Vagina (tissue), 2 donors: Measurements from ENCODE around the gene PLIN5. TPM values are rescaled to one million over a fixed set of nuclear protein-coding genes. Genes with fewer than 3 reads are reported as not detected.

Experiments used
- DNase-seq, 2 donors: peaks; one replicate each; pipeline ENCODE4 v3.0.0-alpha.2; 2017; ENCODE audit errors: extremely low spot score in 2 of 2
- H3K27ac ChIP-seq: fragments of 200-600 bp; sonication (generic); one replicate; pipeline ENCODE4 v1.5.1; 2019
- H3K27me3 ChIP-seq: fragments of 200-600 bp; sonication (generic); one replicate; pipeline ENCODE4 v1.5.1; 2019
- H3K36me3 ChIP-seq, 2 donors: fragments of 200-600 bp; sonication (generic); one replicate each; pipeline ENCODE4 v1.5.1; 2017 to 2019
- H3K4me1 ChIP-seq: fragments of 200-600 bp; sonication (generic); one replicate; pipeline ENCODE4 v1.5.1; 2019
- H3K4me3 ChIP-seq, 2 donors: fragments of 200-600 bp; sonication (generic); 1 replicate in 1 of 2; 2 replicates in 1 of 2; pipeline ENCODE4 v1.5.1; 2016 to 2019
- H3K9me3 ChIP-seq: fragments of 200-600 bp; sonication (generic); one replicate; pipeline ENCODE4 v1.5.1; 2019
- POLR2A ChIP-seq, 2 donors: fragments of 450-650 bp; IDR thresholded peaks; one replicate each; pipeline ENCODE4 v1.6.1; 2017; ENCODE audit warnings: antibody characterized with exemption in 2 of 2, mild to moderate bottlenecking in 2 of 2, moderate library complexity in 2 of 2
- POLR2AphosphoS5 ChIP-seq, 2 donors: sonication (generic); formaldehyde crosslinking; IDR thresholded peaks; one replicate each; pipeline ENCODE4 v1.9.0; 2017; ENCODE audit warnings: antibody characterized with exemption in 2 of 2, mild to moderate bottlenecking in 2 of 2, low read depth in 1 of 2; ENCODE audit not compliant: insufficient read depth in 1 of 2
- intact Hi-C: fragments of 100-400 bp; cut with DNase I; formaldehyde crosslinking; loops from one replicate; pipeline ENCODE4 v1.15.1; 2023
- total RNA-seq: library from RNA; depleted of rRNA; stranded (reverse); fragments of >200 nt; gene quantifications from one replicate; pipeline ENCODE4 v1.2.3, GENCODE V29; 2016
- TF ChIP-seq, protein P1 (sequence below), 3 experiments: fragments of 450-650 bp in 2 of 3; fragments of 200-600 bp in 1 of 3; sonication (generic) in 1 of 3; IDR thresholded peaks; one replicate each; pipeline ENCODE4 v1.5.1; 2017 to 2019; ENCODE audit warnings: antibody characterized with exemption in 3 of 3, mild to moderate bottlenecking in 2 of 3, moderate library complexity in 2 of 3

PLIN5 gene
- total RNA-seq, 1 donor from 2014 or later, result 8.8 TPM

DNA sequence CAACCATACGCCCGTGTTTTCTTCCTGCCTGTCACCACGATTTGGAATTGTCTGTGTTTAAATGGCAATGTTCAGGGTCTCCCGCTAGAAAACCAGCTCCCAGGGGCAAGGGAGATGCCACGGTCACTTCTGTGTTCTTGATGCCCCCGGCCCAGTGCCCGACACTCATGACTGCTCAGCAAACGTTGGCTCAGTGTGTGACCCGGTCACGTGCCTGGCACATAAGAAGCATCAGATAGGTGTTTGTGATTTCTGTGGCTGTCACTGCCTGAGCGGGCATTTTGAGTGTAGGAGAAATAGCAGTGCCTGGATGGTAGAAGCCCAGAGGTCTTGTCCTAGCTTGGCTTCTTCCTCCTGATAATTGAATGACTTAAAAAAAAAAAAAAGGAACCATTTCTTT is 47.5 kb downstream of the PLIN5 start:
- H3K27me3 ChIP-seq, result no peaks in the 10 kb centered on the region
- no peak for TF ChIP-seq POLR2A (IDR thresholded peaks at IDR 0.05)
- TF ChIP-seq, protein P1, sequence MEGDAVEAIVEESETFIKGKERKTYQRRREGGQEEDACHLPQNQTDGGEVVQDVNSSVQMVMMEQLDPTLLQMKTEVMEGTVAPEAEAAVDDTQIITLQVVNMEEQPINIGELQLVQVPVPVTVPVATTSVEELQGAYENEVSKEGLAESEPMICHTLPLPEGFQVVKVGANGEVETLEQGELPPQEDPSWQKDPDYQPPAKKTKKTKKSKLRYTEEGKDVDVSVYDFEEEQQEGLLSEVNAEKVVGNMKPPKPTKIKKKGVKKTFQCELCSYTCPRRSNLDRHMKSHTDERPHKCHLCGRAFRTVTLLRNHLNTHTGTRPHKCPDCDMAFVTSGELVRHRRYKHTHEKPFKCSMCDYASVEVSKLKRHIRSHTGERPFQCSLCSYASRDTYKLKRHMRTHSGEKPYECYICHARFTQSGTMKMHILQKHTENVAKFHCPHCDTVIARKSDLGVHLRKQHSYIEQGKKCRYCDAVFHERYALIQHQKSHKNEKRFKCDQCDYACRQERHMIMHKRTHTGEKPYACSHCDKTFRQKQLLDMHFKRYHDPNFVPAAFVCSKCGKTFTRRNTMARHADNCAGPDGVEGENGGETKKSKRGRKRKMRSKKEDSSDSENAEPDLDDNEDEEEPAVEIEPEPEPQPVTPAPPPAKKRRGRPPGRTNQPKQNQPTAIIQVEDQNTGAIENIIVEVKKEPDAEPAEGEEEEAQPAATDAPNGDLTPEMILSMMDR (IDR thresholded peaks at IDR 0.05), result no peak
- TF ChIP-seq POLR2AphosphoS5 (IDR thresholded peaks at IDR 0.05; ENCODE audit: insufficient read depth in 1 of 2, low read depth in 1 of 2), result no peak
- H3K9me3 ChIP-seq, result no peaks in the 10 kb centered on the region
- H3K27ac ChIP-seq, result no peak overlapping the region
- H3K36me3 ChIP-seq, result peaks cover 0 to 46% of the 10 kb centered on the region in 2 donors
- intact Hi-C loops, result no loop called here
- no peak overlapping the region for H3K4me3 ChIP-seq
- DNase-seq, result peak in 1 of 2 donors; percentile 54
- no peaks in the 10 kb centered on the region for H3K4me1 ChIP-seq

DNA sequence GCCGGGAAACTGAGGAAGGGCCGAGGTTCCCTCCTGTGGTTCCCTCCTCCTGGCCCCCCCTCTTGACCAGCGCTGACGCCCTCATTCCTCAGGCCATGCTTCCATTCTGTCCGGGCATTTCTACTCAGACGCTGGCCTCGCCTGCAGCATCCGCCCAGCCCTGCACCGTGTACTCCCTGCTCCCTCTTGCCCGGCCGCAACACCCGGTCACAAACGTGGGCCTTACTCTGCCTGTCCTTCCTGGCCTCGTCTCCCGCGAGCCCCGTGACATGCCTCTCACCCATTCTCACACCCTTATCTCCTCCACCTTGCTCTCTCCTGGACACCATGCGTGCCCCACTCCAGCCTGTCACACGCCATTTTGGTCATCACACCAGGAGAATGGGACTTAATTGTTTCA is 51.6 kb downstream of the PLIN5 start:
- no peak overlapping the region for H3K4me3 ChIP-seq
- intact Hi-C loops, result no loop called here
- no peaks in the 10 kb centered on the region for H3K27me3 ChIP-seq
- H3K36me3 ChIP-seq, result peaks cover 0 to 21% of the 10 kb centered on the region in 2 donors
- H3K4me1 ChIP-seq, result no peaks in the 10 kb centered on the region
- no peak overlapping the region for H3K27ac ChIP-seq
- no peak for DNase-seq
- H3K9me3 ChIP-seq, result no peaks in the 10 kb centered on the region
- TF ChIP-seq, protein P1 (IDR thresholded peaks at IDR 0.05), result no peak
- TF ChIP-seq POLR2AphosphoS5 (IDR thresholded peaks at IDR 0.05; ENCODE audit: insufficient read depth in 1 of 2, low read depth in 1 of 2) (no peak), POLR2A (IDR thresholded peaks at IDR 0.05) (no peak)

DNA sequence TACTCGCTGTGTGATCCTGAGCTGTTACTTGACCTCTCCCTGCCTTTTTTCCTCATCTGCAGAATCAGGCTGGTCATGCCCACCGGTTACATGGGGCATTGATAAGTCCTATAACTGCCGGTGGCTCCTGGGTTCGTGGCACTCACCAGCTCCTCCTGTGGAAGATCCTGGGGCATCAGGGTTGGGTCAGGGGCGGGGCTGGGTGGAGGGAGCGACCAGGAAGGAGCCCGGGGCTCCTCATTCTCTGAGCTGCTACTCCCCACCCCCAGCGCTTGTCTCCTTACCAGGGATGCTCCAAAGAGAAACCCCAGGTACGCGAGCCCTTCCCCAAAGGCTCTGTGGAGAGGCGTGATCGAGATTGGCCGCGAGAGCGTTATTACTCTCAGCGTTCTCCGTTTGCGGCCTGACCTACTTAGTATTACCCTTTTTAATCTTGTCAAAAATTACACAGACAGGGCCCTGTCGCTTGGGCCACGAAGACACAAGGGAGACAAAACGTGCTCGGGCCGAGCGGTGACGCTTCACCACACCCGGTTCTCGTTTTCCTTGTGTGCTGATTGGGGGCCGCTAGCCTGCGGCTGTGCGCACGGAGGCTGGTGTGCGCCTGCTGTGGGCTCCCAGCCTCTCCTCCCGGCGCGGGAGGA is 52.2 kb downstream of the PLIN5 start:
- Histone ChIP-seq H3K4me3 (no peak overlapping the region), H3K27ac (no peak overlapping the region), H3K9me3 (no peaks in the 10 kb centered on the region), H3K27me3 (no peaks in the 10 kb centered on the region), H3K4me1 (no peaks in the 10 kb centered on the region), H3K36me3 (peaks cover 0 to 17% of the 10 kb centered on the region in 2 donors)
- TF ChIP-seq POLR2A (IDR thresholded peaks at IDR 0.05), result no peak
- TF ChIP-seq, protein P1 (IDR thresholded peaks at IDR 0.05), result no peak
- no peak for TF ChIP-seq POLR2AphosphoS5 (IDR thresholded peaks at IDR 0.05; ENCODE audit: insufficient read depth in 1 of 2, low read depth in 1 of 2)
- intact Hi-C loops, result no loop called here
- no peak for DNase-seq

DNA sequence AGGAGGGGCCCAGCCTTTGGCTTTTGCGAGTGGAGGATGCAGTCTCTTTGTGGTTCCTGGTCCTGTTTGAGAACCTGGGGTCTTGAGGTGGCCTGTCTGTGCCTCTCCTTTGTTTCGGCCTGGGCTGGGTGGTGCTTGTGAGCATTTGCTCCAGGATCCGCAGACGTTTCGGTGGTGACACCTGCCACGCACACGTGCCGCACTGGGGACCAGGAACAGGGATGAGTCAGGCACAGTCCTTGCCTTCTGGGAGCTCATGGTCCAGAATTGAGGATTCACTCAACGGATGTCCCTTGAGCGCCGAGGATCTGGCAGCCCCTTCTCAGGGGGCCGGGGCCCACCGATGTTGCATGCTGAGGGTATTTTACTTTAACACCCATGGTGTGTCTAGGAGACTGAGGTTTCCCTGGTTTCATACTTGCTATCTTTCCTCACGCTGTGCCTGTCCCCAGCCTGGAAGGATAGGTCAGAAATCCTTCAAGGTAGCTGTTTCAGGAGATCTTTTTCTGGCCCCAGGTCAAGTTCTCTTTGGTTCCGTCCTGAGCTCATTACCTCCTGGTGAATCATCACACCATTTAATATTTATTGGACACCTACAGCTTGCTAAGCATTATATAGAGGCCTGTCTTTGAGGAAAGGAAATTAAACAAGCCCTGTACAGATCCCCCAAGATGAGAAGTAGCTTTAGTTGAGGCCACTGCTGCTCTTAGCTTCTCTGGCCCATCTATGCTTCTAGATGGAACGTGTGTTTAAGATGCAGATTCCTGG is 57.8 kb downstream of the PLIN5 start:
- intact Hi-C loops, result no loop called here
- no peak for DNase-seq
- no peaks in the 10 kb centered on the region for H3K27me3 ChIP-seq
- peaks cover 31% of the 10 kb centered on the region for H3K4me1 ChIP-seq
- no peak overlapping the region for H3K27ac ChIP-seq
- H3K9me3 ChIP-seq, result no peaks in the 10 kb centered on the region
- H3K36me3 ChIP-seq, result peaks cover 0 to 23% of the 10 kb centered on the region in 2 donors
- TF ChIP-seq, protein P1 (IDR thresholded peaks at IDR 0.05), result no peak
- TF ChIP-seq POLR2AphosphoS5 (IDR thresholded peaks at IDR 0.05; ENCODE audit: insufficient read depth in 1 of 2, low read depth in 1 of 2) (no peak), POLR2A (IDR thresholded peaks at IDR 0.05) (no peak)
- no peak overlapping the region for H3K4me3 ChIP-seq
